Ascending aorta (tissue), 2 donors: ENCODE data around the gene MPPED1. TPM values are rescaled to one million over a fixed set of nuclear protein-coding genes. Genes with fewer than 3 reads are reported as not detected.

Source experiments
- DNase-seq, 2 donors: peaks; one replicate each; pipeline ENCODE4 v3.0.0-alpha.2; 2019; ENCODE audit warnings: low spot score in 2 of 2
- H3K27ac ChIP-seq, 2 donors: fragments of 200-600 bp; sonication (generic); one replicate each; pipeline ENCODE4 v1.5.1; 2016 to 2017; ENCODE audit warnings: mild to moderate bottlenecking in 1 of 2
- H3K27me3 ChIP-seq: fragments of 200-600 bp; sonication (generic); one replicate; pipeline ENCODE4 v1.5.1; 2017
- H3K36me3 ChIP-seq, 2 donors: fragments of 200-600 bp; sonication (generic); one replicate each; pipeline ENCODE4 v1.5.1; 2016
- H3K4me1 ChIP-seq, 2 donors: fragments of 200-600 bp; sonication (generic); one replicate each; pipeline ENCODE4 v1.5.1; 2016 to 2017; ENCODE audit warnings: mild to moderate bottlenecking in 1 of 2
- H3K4me3 ChIP-seq, 2 donors: fragments of 200-600 bp; sonication (generic); one replicate each; pipeline ENCODE4 v1.5.1; 2016 to 2017; ENCODE audit warnings: mild to moderate bottlenecking in 1 of 2
- H3K9me3 ChIP-seq, 2 donors: fragments of 200-600 bp; sonication (generic); one replicate each; pipeline ENCODE4 v1.5.1; 2016
- intact Hi-C: fragments of 100-400 bp; cut with DNase I; formaldehyde crosslinking; loops from one replicate; pipeline ENCODE4 v1.15.1; 2023
- total RNA-seq: library from RNA; depleted of rRNA; stranded (reverse); fragments of >200 nt; gene quantifications from one replicate; pipeline ENCODE4 v1.1.0, GENCODE V29; 2016
- TF ChIP-seq, protein P1 (sequence below), 3 experiments: fragments of 200-600 bp in 2 of 3; fragments of 450-650 bp in 1 of 3; sonication (generic) in 2 of 3; IDR thresholded peaks; one replicate each; pipeline ENCODE4 v1.5.1; 2016 to 2019; ENCODE audit warnings: antibody characterized with exemption in 3 of 3, mild to moderate bottlenecking in 1 of 3, moderate library complexity in 1 of 3

MPPED1 gene
- total RNA-seq, 1 donor from 2014 or later = not detected

DNA sequence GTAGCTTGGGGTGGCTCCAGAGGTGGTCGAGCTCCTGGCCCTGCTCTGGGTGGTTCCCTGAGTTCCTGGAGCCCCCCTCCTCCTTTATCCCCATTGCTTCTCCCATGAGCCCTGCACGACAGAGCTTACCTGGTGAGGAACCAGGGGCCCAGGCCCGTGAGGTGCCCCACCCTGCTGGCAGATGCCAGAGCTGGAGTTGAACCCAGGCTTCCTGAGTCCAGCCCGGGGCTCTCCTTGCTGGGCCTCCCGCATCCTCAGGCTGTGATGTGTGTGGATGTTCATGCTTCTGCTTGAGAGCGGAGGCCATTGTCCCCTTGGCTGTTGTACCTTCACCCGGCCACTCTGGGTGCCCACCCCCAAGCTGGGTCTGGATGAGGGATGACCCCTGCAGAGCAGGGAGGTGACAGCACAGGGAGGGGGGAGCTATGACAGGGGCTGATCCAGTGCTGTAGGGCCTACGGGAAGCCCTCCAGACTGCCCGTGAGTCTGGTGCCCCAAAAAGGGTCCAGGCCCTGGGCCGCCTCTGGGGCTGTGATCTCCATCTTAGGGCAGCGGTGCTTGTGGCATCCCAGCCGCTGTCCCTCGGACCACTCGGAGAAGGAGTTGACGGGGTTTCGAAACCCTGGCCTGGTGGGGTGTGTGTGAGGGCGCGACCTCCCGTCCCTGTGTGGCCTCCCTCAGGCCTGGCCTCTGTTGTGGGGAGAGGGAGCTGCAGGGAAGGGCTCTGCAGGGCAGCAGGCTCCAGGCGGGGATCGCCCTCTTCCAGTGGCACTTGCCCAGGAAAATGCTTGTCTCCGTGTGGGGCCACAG is 14.4 kb downstream of the MPPED1 start:
- TF ChIP-seq, protein P1, sequence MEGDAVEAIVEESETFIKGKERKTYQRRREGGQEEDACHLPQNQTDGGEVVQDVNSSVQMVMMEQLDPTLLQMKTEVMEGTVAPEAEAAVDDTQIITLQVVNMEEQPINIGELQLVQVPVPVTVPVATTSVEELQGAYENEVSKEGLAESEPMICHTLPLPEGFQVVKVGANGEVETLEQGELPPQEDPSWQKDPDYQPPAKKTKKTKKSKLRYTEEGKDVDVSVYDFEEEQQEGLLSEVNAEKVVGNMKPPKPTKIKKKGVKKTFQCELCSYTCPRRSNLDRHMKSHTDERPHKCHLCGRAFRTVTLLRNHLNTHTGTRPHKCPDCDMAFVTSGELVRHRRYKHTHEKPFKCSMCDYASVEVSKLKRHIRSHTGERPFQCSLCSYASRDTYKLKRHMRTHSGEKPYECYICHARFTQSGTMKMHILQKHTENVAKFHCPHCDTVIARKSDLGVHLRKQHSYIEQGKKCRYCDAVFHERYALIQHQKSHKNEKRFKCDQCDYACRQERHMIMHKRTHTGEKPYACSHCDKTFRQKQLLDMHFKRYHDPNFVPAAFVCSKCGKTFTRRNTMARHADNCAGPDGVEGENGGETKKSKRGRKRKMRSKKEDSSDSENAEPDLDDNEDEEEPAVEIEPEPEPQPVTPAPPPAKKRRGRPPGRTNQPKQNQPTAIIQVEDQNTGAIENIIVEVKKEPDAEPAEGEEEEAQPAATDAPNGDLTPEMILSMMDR (IDR thresholded peaks at IDR 0.05) = no peak
- Histone ChIP-seq H3K27ac (no peak overlapping the region), H3K4me3 (no peak overlapping the region), H3K9me3 (no peaks in the 10 kb centered on the region), H3K36me3 (no peaks in the 10 kb centered on the region), H3K4me1 (no peaks in the 10 kb centered on the region), H3K27me3 (no peaks in the 10 kb centered on the region)
- DNase-seq = no peak
- intact Hi-C loops = no loop called here

DNA sequence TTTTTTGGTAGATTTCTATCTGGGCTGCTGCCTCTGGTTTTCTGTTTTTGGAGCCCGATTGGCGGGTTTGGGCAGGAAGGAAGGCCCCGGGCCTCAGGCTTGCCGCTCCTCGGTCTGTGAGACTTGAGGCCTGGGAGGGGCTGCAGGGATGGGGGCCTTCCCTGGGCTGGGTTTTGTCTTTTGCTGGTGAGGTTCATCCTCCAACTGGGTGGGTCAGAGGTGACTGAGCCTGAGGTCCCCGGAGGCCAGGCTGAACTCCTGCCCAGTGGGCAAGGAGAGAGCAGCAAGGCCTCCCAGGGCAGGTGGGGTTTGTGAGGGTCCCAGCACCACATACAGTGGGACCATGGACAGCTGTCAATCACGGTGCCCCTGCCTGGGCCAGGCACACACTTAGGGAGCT is 15.0 kb downstream of the MPPED1 start:
- no peak overlapping the region for H3K4me3 ChIP-seq
- intact Hi-C loops = no loop called here

DNA sequence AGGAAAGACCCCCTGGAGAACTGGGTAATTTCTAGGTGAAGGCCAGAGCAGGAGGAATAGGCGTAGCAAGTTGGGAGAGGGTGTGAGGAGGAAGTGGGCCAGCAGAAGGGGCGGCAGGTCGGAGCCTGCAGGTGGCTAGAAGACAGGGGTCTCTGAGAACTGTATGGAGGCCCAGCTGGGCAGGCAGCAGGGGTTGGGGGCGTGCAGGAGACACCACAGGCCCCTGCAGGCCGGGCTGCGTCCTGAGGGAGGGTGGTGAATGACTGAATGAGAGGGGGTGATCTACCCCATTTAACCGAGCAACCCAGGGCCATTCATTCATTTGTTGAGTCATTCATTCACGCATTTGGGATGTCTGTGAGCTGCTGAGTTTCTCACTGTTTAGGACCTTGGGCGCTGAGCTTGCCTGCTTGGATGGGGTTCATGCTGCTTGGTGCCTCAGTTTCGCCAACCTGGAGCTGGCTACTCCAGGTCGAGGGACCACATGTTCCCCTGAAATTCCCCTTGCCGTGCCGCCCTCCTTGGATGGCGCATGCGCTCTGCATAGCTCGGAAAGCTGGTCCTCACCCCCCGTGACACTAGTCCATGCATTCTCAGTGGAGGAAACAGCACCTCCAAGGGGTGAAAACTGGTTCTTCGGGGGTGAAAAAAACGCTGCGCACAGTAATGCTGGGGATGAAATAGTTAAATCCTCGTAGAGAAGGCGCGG is 15.6 kb downstream of the MPPED1 start:
- TF ChIP-seq, protein P1 (IDR thresholded peaks at IDR 0.05) = no peak
- Histone ChIP-seq H3K4me3 (no peak overlapping the region), H3K36me3 (no peaks in the 10 kb centered on the region), H3K27ac (no peak overlapping the region), H3K4me1 (no peaks in the 10 kb centered on the region), H3K27me3 (no peaks in the 10 kb centered on the region), H3K9me3 (no peaks in the 10 kb centered on the region)
- intact Hi-C loops = no loop called here
- DNase-seq = no peak

More for the DNA sequence above, 15.0 kb downstream of the MPPED1 start:
- Histone ChIP-seq H3K36me3 (no peaks in the 10 kb centered on the region), H3K27ac (no peak overlapping the region), H3K27me3 (no peaks in the 10 kb centered on the region), H3K4me1 (no peaks in the 10 kb centered on the region), H3K9me3 (no peaks in the 10 kb centered on the region)
- no peak for DNase-seq
- TF ChIP-seq, protein P1 (IDR thresholded peaks at IDR 0.05) = no peak

DNA sequence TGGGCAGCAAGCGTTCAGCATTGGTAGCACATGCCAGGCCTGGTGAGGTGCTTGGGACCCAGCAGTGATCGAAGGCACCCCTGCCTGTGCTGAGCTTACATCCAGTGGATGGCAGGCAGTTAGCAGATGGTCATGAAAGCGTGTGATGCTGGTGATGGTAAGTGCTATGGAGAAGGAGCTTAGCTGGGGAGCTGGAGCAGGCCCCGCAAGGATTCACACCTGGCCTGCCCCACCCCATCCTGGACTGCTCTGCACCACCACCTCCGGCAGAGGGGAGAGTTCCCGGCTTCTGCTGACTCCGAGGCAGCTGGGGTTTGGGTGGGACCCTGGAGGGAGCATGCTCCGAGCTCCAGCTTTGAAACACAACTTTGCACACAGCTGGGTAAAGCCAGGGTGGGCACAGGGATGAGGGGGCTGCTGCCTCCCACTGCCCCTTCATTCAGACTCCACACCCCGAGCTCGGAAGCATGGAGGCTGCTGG is 16.2 kb downstream of the MPPED1 start:
- no peaks in the 10 kb centered on the region for H3K36me3 ChIP-seq
- H3K27ac ChIP-seq = no peak overlapping the region
- H3K4me1 ChIP-seq = no peaks in the 10 kb centered on the region
- H3K4me3 ChIP-seq = no peak overlapping the region
- H3K9me3 ChIP-seq = no peaks in the 10 kb centered on the region
- intact Hi-C loops = no loop called here
- TF ChIP-seq, protein P1 (IDR thresholded peaks at IDR 0.05) = no peak
- DNase-seq = no peak
- no peaks in the 10 kb centered on the region for H3K27me3 ChIP-seq

DNA sequence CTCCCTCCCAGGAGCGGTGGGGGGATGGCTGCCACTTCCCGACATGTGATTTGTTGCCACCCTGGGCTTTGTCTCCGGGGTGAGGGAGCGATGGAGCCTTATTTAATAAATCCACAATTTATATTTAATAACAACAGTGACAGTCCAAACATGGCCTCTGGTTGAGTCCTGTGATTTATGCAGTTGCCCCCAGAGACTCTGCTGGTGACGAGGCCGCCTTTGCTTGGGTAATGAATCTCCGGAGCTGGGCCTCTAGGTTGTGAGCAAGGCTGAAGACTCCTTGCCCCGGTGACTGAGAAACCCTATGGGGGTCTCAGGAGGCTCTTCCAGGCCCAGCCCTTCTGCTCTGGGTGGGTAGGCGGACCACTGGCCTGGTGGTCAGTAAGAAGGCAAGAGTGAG is 16.7 kb downstream of the MPPED1 start:
- H3K27me3 ChIP-seq = no peaks in the 10 kb centered on the region
- H3K36me3 ChIP-seq = no peaks in the 10 kb centered on the region
- DNase-seq = no peak
- H3K27ac ChIP-seq = no peak overlapping the region
- H3K4me3 ChIP-seq = no peak overlapping the region
- intact Hi-C loops = no loop called here
- TF ChIP-seq, protein P1 (IDR thresholded peaks at IDR 0.05) = no peak
- H3K4me1 ChIP-seq = no peaks in the 10 kb centered on the region
- no peaks in the 10 kb centered on the region for H3K9me3 ChIP-seq
